ENCODE results near the gene MAB21L3.

DNA sequence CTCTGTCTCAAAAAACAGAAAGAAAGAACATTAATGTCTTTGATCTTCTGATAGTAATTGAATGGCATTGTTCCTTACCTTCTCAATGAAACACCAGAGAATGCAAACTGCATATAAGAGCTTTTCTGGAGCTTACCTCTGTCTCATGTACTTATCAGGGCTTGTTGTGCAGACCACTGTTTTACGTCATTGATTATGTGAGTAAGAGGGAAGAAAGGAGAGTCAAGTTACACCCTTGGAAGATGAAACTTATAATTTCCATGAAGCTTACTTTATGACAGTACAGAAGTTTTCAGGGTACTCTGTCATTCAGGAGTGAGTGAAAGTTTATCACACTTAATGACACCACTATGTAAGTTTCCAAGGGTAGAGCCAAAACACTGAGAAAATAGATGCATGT, 49.0 kb upstream of the MAB21L3 start:
- TF ChIP-seq CTCF (IDR thresholded peaks at IDR 0.05) (no peak), POLR2AphosphoS5 (IDR thresholded peaks at IDR 0.05) (no peak), POLR2A (IDR thresholded peaks at IDR 0.05) (no peak), EP300 (IDR thresholded peaks at IDR 0.05) (no peak)
